Keratinocyte (primary cell): Measurements from ENCODE around the gene GARIN5B. TPM values are rescaled to one million over a fixed set of nuclear protein-coding genes. Genes with fewer than 3 reads are reported as not detected.

Experiments
- DNase-seq: peaks from one replicate; pipeline ENCODE4 v3.0.0-alpha.2; 2011; ENCODE audit warnings: low read depth, missing footprints, low spot score
- FAIRE-seq: peaks from 2 replicates; lab custom pipeline; 2011; peaks lifted over from hg19 to GRCh38; lab: Jason Lieb, UNC
- H2AFZ ChIP-seq: 2 replicates; pipeline ENCODE4 v1.6.0; 2012; ENCODE audit warnings: low read length, control low read depth, inconsistent platforms; ENCODE audit not compliant: control insufficient read depth
- H3K27ac ChIP-seq: 2 replicates; pipeline ENCODE4 v1.5.1; 2011; ENCODE audit warnings: low read length; ENCODE audit not compliant: control insufficient read depth, insufficient read depth
- H3K27me3 ChIP-seq: 3 replicates; pipeline ENCODE4 v1.6.0; 2011; ENCODE audit warnings: low read length; ENCODE audit not compliant: control insufficient read depth, insufficient read depth; ENCODE audit errors: extremely low read depth
- H3K36me3 ChIP-seq, 2 experiments: 2 replicates in 1 of 2; 3 replicates in 1 of 2; pipeline ENCODE4 v1.5.1; 2011; ENCODE audit warnings: low read length in 2 of 2, mild to moderate bottlenecking in 1 of 2; ENCODE audit not compliant: control insufficient read depth in 2 of 2, insufficient read depth in 2 of 2; ENCODE audit errors: extremely low read depth in 1 of 2
- H3K4me1 ChIP-seq: 3 replicates; pipeline ENCODE4 v1.5.1; 2011; ENCODE audit warnings: low read length; ENCODE audit not compliant: control insufficient read depth, insufficient read depth; ENCODE audit errors: extremely low read depth
- H3K4me2 ChIP-seq: 3 replicates; pipeline ENCODE4 v1.6.0; 2011; ENCODE audit warnings: low read depth, low read length; ENCODE audit not compliant: control insufficient read depth, insufficient read depth; ENCODE audit errors: extremely low read depth
- H3K4me3 ChIP-seq, 3 experiments: fragments of 200-600 bp in 1 of 3; sonication (generic) in 1 of 3; 2 replicates in 2 of 3; 3 replicates in 1 of 3; pipeline ENCODE4 v1.5.1; 2011 to 2016; ENCODE audit warnings: low read length in 3 of 3, mild to moderate bottlenecking in 3 of 3, control low read depth in 2 of 3, inconsistent platforms in 1 of 3, low read depth in 1 of 3, mixed read lengths in 1 of 3, mixed run types in 1 of 3, moderate library complexity in 1 of 3; ENCODE audit not compliant: control insufficient read depth in 2 of 3, insufficient read depth in 2 of 3; ENCODE audit errors: extremely low read depth in 1 of 3
- H3K79me2 ChIP-seq: 2 replicates; pipeline ENCODE4 v1.6.0; 2012; ENCODE audit warnings: low read length; ENCODE audit not compliant: control insufficient read depth, insufficient read depth
- H3K9ac ChIP-seq: 3 replicates; pipeline ENCODE4 v1.6.0; 2011; ENCODE audit warnings: low read length; ENCODE audit not compliant: control insufficient read depth, insufficient read depth; ENCODE audit errors: extremely low read depth
- H3K9me1 ChIP-seq: 3 replicates; pipeline ENCODE4 v1.6.0; 2011; ENCODE audit warnings: low read length; ENCODE audit not compliant: control insufficient read depth, insufficient read depth; ENCODE audit errors: extremely low read depth
- H3K9me3 ChIP-seq: 2 replicates; pipeline ENCODE4 v1.5.1; 2012; ENCODE audit warnings: low read depth, low read length; ENCODE audit not compliant: control insufficient read depth
- H4K20me1 ChIP-seq: 3 replicates; pipeline ENCODE4 v1.6.0; 2011; ENCODE audit warnings: low read length; ENCODE audit not compliant: control insufficient read depth, insufficient read depth; ENCODE audit errors: extremely low read depth
- EZH2 ChIP-seq: IDR thresholded peaks from one replicate; pipeline ENCODE4 v1.6.1; 2012; ENCODE audit warnings: inconsistent platforms, mild to moderate bottlenecking, low read length, moderate library complexity
- dilution Hi-C: fragments of 300-500 bp; cut with MboI; formaldehyde crosslinking; loops from one replicate; pipeline ENCODE4 v1.7.0; 2020; ENCODE audit warnings: low sequenced_read_pairs; ENCODE audit not compliant: extremely low pct_ligation_motif_present
- polyA plus RNA-seq, 5 experiments: library from polyadenylated mRNA; depleted of rRNA in 3 of 5; stranded (reverse) in 3 of 5; stranded (forward) in 1 of 5; unstranded in 1 of 5; fragments of >200 nt; gene quantifications; 1 replicate in 1 of 5; 2 replicates in 3 of 5; 3 replicates in 1 of 5; pipeline versions ENCODE4 v1.2.1 to v1.2.3, GENCODE V29; 2011 to 2012; ENCODE audit warnings: missing spikeins in 2 of 5, low read depth in 1 of 5, low replicate concordance in 1 of 5
- TF ChIP-seq, protein P1 (sequence below), 3 experiments: IDR thresholded peaks in 1 of 3; conservative IDR thresholded peaks in 1 of 3; optimal IDR thresholded peaks in 1 of 3; 2 replicates in 2 of 3; 3 replicates in 1 of 3; pipeline versions ENCODE3 to v1.5.1; 2011; ENCODE audit warnings: low read length in 3 of 3, mild to moderate bottlenecking in 3 of 3, moderate library complexity in 2 of 3, control low read depth in 1 of 3, inconsistent platforms in 1 of 3; ENCODE audit not compliant: insufficient read depth in 2 of 3; ENCODE audit errors: extremely low read depth in 1 of 3

Gene GARIN5B
- polyA plus RNA-seq, 1 donor (not counting 4 experiments of a cell fraction or from before 2014, with no cell fraction given): not detected

DNA sequence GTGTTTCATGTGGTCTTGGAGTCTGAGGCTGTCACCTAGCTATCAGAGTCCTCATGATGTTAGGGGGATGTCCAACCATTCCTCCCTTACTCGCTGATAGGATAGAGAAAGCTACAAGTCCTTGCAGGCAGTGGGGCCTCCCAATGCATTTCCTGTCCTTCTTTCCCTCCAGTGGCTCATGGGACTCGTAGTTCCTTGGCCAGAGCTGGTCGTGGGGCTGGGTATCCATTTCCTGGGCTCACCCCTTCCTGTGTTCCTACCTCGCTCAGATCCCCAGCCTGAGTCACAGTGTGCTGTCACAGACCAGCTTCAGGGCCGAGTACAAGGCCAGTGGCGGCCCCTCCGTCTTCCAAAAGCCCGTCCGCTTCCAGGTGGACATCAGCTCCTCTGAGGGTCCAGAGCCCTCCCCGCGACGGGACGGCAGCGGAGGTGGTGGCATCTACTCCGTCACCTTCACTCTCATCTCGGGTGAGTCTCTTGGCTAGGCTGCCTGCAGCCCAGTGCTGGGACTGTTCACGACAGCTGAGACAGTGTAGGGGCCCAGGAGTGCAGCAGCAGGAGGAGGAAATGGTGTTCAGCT is 57.0 kb downstream of the GARIN5B start:
- Histone ChIP-seq H3K79me2 (no peaks in the 10 kb centered on the region), H2AFZ (no peak overlapping the region), H3K4me2 (no peak overlapping the region), H3K36me3 (no peaks in the 10 kb centered on the region), H3K9ac (no peak overlapping the region), H3K9me1 (no peaks in the 10 kb centered on the region), H3K27ac (no peak overlapping the region), H3K4me1 (peaks cover 2% of the 10 kb centered on the region), H4K20me1 (no peaks in the 10 kb centered on the region), H3K4me3 (no peak overlapping the region), H3K27me3 (no peaks in the 10 kb centered on the region), H3K9me3 (no peaks in the 10 kb centered on the region)
- DNase-seq (no peak), FAIRE-seq (no peak)
- no peak for TF ChIP-seq EZH2
- TF ChIP-seq, protein P1, sequence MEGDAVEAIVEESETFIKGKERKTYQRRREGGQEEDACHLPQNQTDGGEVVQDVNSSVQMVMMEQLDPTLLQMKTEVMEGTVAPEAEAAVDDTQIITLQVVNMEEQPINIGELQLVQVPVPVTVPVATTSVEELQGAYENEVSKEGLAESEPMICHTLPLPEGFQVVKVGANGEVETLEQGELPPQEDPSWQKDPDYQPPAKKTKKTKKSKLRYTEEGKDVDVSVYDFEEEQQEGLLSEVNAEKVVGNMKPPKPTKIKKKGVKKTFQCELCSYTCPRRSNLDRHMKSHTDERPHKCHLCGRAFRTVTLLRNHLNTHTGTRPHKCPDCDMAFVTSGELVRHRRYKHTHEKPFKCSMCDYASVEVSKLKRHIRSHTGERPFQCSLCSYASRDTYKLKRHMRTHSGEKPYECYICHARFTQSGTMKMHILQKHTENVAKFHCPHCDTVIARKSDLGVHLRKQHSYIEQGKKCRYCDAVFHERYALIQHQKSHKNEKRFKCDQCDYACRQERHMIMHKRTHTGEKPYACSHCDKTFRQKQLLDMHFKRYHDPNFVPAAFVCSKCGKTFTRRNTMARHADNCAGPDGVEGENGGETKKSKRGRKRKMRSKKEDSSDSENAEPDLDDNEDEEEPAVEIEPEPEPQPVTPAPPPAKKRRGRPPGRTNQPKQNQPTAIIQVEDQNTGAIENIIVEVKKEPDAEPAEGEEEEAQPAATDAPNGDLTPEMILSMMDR (optimal IDR thresholded peaks at IDR 0.05 in 1 of 3, IDR thresholded peaks at IDR 0.05 in 1 of 3, conservative IDR thresholded peaks at IDR 0.05 in 1 of 3; ENCODE audit: extremely low read depth in 1 of 3, insufficient read depth in 2 of 3, low read length in 3 of 3): no peak
- dilution Hi-C loops: no loop called here

DNA sequence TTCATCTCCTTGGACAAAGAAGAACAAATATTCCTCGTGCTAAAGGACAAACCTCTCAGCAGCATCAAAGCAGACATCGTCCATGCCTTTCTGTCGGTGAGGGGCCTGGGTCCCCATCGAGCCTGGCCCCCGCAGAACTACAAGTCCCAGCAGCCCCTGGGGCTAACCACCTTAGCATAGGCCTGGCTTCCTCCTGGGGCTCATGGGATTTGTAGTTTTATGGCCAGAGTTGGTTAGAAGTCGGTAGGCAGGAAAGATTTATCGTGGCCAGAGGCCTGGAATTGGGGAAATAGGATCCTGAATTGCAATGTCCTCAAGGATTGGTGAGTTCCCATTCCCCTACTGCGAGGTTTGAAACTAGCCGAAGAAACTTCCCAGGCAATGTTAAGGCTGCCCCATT is 57.6 kb downstream of the GARIN5B start:
- H3K9ac ChIP-seq: no peak overlapping the region
- no peaks in the 10 kb centered on the region for H3K27me3 ChIP-seq
- no peak overlapping the region for H3K27ac ChIP-seq
- TF ChIP-seq EZH2: no peak
- TF ChIP-seq, protein P1 (optimal IDR thresholded peaks at IDR 0.05 in 1 of 3, IDR thresholded peaks at IDR 0.05 in 1 of 3, conservative IDR thresholded peaks at IDR 0.05 in 1 of 3; ENCODE audit: extremely low read depth in 1 of 3, insufficient read depth in 2 of 3, low read length in 3 of 3): no peak
- H3K9me1 ChIP-seq: no peaks in the 10 kb centered on the region
- no peak overlapping the region for H3K4me2 ChIP-seq
- H2AFZ ChIP-seq: no peak overlapping the region
- H3K4me1 ChIP-seq: peaks cover 2% of the 10 kb centered on the region
- FAIRE-seq (no peak), DNase-seq (no peak)
- no peaks in the 10 kb centered on the region for H4K20me1 ChIP-seq
- H3K79me2 ChIP-seq: no peaks in the 10 kb centered on the region
- H3K36me3 ChIP-seq: no peaks in the 10 kb centered on the region
- dilution Hi-C loops: no loop called here
- H3K4me3 ChIP-seq: no peak overlapping the region
- H3K9me3 ChIP-seq: no peaks in the 10 kb centered on the region
